Measurements from ENCODE around the gene PGS1. TPM values are rescaled to one million over a fixed set of nuclear protein-coding genes. Genes with fewer than 3 reads are reported as not detected.

The PGS1 gene, protein sequence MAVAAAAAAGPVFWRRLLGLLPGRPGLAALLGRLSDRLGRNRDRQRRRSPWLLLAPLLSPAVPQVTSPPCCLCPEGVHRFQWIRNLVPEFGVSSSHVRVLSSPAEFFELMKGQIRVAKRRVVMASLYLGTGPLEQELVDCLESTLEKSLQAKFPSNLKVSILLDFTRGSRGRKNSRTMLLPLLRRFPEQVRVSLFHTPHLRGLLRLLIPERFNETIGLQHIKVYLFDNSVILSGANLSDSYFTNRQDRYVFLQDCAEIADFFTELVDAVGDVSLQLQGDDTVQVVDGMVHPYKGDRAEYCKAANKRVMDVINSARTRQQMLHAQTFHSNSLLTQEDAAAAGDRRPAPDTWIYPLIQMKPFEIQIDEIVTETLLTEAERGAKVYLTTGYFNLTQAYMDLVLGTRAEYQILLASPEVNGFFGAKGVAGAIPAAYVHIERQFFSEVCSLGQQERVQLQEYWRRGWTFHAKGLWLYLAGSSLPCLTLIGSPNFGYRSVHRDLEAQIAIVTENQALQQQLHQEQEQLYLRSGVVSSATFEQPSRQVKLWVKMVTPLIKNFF
- total RNA-seq (2013): 58.4 TPM
- 10 to 100 TPM; 26.0 to 87.1 (median 28.0) TPM for polyA plus RNA-seq
- polyA minus RNA-seq: 51.9 and 64.8 TPM in 2 replicates
- 21.4 to 167 (median 103) reads per million in 11 experiments for total RNA-seq

GRCh38 chr17:78378225-78379130 lies at the start of gene PGS1:
Gene PGS1, plus strand, starts transcription at chr17:78378649. Its CDS starts 17 bp downstream, at chr17:78378666.
- 2% methylated on average over 88 of the region's 89 CpGs for WGBS (ENCODE audit: insufficient coverage)
- Histone ChIP-seq H3K4me1 (ENCODE audit: control insufficient read depth in 1 of 2, insufficient read depth in 2 of 2, low read length in 2 of 2) (peaks cover 87 to 90% of the 10 kb centered on the region in 2 donors), H3K79me2 (ENCODE audit: insufficient read depth, low read length) (peaks cover 54% of the 10 kb centered on the region), H2AFZ (ENCODE audit: insufficient read depth, low read depth, low read length, poor library complexity, severe bottlenecking) (peak within 1 kb of the TSS; percentile 77), H4K20me1 (ENCODE audit: insufficient read depth, low read length) (no peaks in the 10 kb centered on the region), H3K4me2 (replicated peaks; ENCODE audit: extremely low read depth, low read length, poor library complexity, severe bottlenecking) (peak within 1 kb of the TSS; percentile 98), H3K4me3 (replicated peaks in 1 of 3; ENCODE audit: low read depth in 2 of 3, low read length in 3 of 3) (peak within 1 kb of the TSS; percentile 86 to 89 (median 86)), H3K27ac (ENCODE audit: low read depth in 1 of 2, low read length in 2 of 2) (peak within 1 kb of the TSS; percentile 94 to 97), H3K9ac (ENCODE audit: insufficient read depth, low read length, poor library complexity, severe bottlenecking) (peak within 1 kb of the TSS; percentile 98), H3K36me3 (replicated peaks in 1 of 2; ENCODE audit: control insufficient read depth in 1 of 2, insufficient read depth in 2 of 2, low read length in 2 of 2) (peaks cover 0 to 9% of the 10 kb centered on the region in 2 donors), H3K27me3 (ENCODE audit: control insufficient read depth in 2 of 2, insufficient read depth in 2 of 2, low read length in 2 of 2) (no peaks in the 10 kb centered on the region), H3K9me3 (replicated peaks in 1 of 2; ENCODE audit: control insufficient read depth in 1 of 2, insufficient read depth in 1 of 2, low read length in 2 of 2) (no peaks in the 10 kb centered on the region)
- H3K27me3 Mint-ChIP-seq (ENCODE audit: low read depth in 3 of 3): peaks cover 0 to 2% (median 1%) of the 10 kb centered on the region in 3 donors
- intact Hi-C loops (cut with micrococcal nuclease): no loop called here
- no peaks in the 10 kb centered on the region for H3K9me3 Mint-ChIP-seq
- H3K27ac Mint-ChIP-seq: peak within 1 kb of the TSS; percentile 96 to 100 (median 98)
- peaks cover 34 to 35% of the 10 kb centered on the region in 2 donors for H3K36me3 Mint-ChIP-seq
- H3K4me3 Mint-ChIP-seq: peak within 1 kb of the TSS; percentile 97 to 98
- peaks cover 80% of the 10 kb centered on the region for H3K4me1 Mint-ChIP-seq
- TF ChIP-seq CTCF (IDR thresholded peaks at IDR 0.05): no peak
- peak; percentile 70 to 76 (median 75) for DNase-seq

Data from CD14-positive monocyte (primary cell).